H1 (cell line): ENCODE measurements around the gene CD84.

Source experiments
- EP300 ChIP-seq, 2 experiments: IDR thresholded peaks; 1 replicate in 1 of 2; 2 replicates in 1 of 2; pipeline ENCODE4 v1.6.1; 2011 to 2012; ENCODE audit warnings: low read depth in 2 of 2, low read length in 2 of 2, mild to moderate bottlenecking in 2 of 2, borderline replicate concordance in 1 of 2, inconsistent platforms in 1 of 2, moderate library complexity in 1 of 2
- HDAC6 ChIP-seq: IDR thresholded peaks from one replicate; pipeline ENCODE4 v1.7.1; 2012; ENCODE audit warnings: low read depth, mild to moderate bottlenecking, inconsistent platforms, low read length, moderate library complexity
- KDM5A ChIP-seq: fragments of 200-600 bp; IDR thresholded peaks from 2 replicates; pipeline ENCODE4 v1.7.1; 2012; ENCODE audit warnings: mild to moderate bottlenecking, low read length, inconsistent platforms, mixed read lengths
- POLR2A ChIP-seq, 2 experiments: IDR thresholded peaks; 1 replicate in 1 of 2; 2 replicates in 1 of 2; pipeline ENCODE4 v1.6.1; 2011; ENCODE audit warnings: low read depth in 2 of 2, low read length in 2 of 2, mild to moderate bottlenecking in 2 of 2; ENCODE audit errors: control extremely low read depth in 1 of 2
- RNF2 ChIP-seq: fragments of 200-900, 300-1000 bp; sonication (generic); IDR thresholded peaks from 2 replicates; pipeline ENCODE4 v1.7.1; 2016; ENCODE audit warnings: borderline replicate concordance, low read depth, mild to moderate bottlenecking, antibody characterized with exemption, low read length; ENCODE audit not compliant: poor library complexity, severe bottlenecking; ENCODE audit errors: missing control alignments
- SIN3A ChIP-seq, 2 experiments: IDR thresholded peaks in 1 of 2; conservative IDR thresholded peaks in 1 of 2; 2 replicates each; pipeline ENCODE4 v1.6.1; 2011 to 2012; ENCODE audit warnings: low read length in 2 of 2, improper control_type of control experiment in 1 of 2, low read depth in 1 of 2, mild to moderate bottlenecking in 1 of 2
- SUZ12 ChIP-seq: fragments of 200-600 bp; sonication (generic); IDR thresholded peaks from 2 replicates; pipeline ENCODE4 v1.6.1; 2012; ENCODE audit warnings: mild to moderate bottlenecking, inconsistent platforms, low read length, moderate library complexity, mixed read lengths
- TAF7 ChIP-seq: optimal IDR thresholded peaks from 2 replicates; pipeline ENCODE3; 2011; ENCODE audit warnings: low read depth, mild to moderate bottlenecking, inconsistent platforms, low read length, moderate library complexity, borderline replicate concordance
- TF ChIP-seq, protein P1 (sequence below), 3 experiments: IDR thresholded peaks; 1 replicate in 2 of 3; 2 replicates in 1 of 3; pipeline versions ENCODE4 v1.5.1 to v1.6.1; 2011; ENCODE audit warnings: low read length in 3 of 3, mild to moderate bottlenecking in 3 of 3, inconsistent platforms in 2 of 3, low read depth in 1 of 3, moderate library complexity in 1 of 3; ENCODE audit not compliant: insufficient read depth in 1 of 3; ENCODE audit errors: control extremely low read depth in 1 of 3

DNA sequence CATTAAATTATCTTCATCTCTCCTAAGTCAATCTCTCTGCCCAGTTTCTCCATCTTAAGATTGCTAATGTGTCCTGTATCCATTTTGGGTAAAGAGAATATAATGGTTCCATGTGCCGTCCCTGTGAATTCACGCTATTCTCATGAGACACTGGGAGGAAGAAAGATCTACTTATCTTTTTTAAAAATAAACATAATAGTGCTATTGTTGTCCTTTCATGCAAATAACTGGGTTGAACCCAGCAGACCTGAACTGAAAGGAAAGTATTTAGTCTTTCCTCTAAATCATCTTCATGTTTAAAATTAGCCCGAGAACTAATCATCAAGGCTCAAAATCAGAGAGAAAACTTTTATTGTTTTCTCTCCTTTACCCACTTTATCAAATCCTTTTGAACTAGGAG, 45.2 kb upstream of the CD84 start:
- TF ChIP-seq, protein P1, sequence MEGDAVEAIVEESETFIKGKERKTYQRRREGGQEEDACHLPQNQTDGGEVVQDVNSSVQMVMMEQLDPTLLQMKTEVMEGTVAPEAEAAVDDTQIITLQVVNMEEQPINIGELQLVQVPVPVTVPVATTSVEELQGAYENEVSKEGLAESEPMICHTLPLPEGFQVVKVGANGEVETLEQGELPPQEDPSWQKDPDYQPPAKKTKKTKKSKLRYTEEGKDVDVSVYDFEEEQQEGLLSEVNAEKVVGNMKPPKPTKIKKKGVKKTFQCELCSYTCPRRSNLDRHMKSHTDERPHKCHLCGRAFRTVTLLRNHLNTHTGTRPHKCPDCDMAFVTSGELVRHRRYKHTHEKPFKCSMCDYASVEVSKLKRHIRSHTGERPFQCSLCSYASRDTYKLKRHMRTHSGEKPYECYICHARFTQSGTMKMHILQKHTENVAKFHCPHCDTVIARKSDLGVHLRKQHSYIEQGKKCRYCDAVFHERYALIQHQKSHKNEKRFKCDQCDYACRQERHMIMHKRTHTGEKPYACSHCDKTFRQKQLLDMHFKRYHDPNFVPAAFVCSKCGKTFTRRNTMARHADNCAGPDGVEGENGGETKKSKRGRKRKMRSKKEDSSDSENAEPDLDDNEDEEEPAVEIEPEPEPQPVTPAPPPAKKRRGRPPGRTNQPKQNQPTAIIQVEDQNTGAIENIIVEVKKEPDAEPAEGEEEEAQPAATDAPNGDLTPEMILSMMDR (IDR thresholded peaks at IDR 0.05; ENCODE audit: control extremely low read depth in 1 of 3, insufficient read depth in 1 of 3, low read depth in 1 of 3, low read length in 3 of 3), result no peak
- TF ChIP-seq EP300 (IDR thresholded peaks at IDR 0.05; ENCODE audit: borderline replicate concordance in 1 of 2, low read depth in 2 of 2, low read length in 2 of 2), result no peak
- TF ChIP-seq KDM5A, result no peak
- TF ChIP-seq HDAC6, result no peak
- no peak for TF ChIP-seq TAF7
- no peak for TF ChIP-seq RNF2
- no peak for TF ChIP-seq SUZ12
- TF ChIP-seq POLR2A (IDR thresholded peaks at IDR 0.05; ENCODE audit: control extremely low read depth in 1 of 2, low read depth in 2 of 2, low read length in 2 of 2), result no peak
- no peak for TF ChIP-seq SIN3A (conservative IDR thresholded peaks at IDR 0.05 in 1 of 2, IDR thresholded peaks at IDR 0.05 in 1 of 2; ENCODE audit: low read depth in 1 of 2, low read length in 2 of 2)
